ENCODE results near the gene SLC25A22. TPM values are rescaled to one million over a fixed set of nuclear protein-coding genes. Genes with fewer than 3 reads are reported as not detected.

The SLC25A22 gene
- total RNA-seq, 1 donor from 2014 or later, result 20.9 TPM

DNA sequence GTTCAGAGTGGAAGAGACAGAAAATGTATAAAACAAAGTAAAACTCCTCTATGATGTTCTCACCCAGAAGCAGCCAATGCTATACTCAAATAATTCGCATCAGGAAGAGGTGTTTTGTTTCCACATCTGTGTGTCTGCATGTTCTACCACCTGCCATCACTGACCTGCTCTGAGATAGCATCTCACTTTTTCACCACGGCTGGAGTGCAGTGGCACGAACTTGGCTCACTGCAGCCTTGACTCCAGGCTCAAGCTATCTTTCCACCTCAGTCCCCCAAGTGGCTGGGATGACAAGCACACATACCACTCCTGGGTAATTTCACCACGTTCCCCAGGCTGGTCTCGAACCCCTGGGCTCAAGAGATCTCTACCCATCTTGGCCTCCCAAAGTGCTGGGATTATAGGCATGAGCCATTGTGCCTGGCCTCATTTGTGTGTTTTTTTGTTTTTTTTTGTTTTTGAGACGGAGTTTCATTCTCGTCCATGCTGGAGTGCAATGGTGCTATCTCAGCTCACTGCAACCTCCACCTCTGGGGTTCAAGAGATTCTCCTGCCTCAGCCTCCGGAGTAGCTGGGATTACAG lies 36.5 kb downstream of the SLC25A22 start:
- DNase-seq (ENCODE audit: extremely low read depth, low read depth, low spot score), result no peak

DNA sequence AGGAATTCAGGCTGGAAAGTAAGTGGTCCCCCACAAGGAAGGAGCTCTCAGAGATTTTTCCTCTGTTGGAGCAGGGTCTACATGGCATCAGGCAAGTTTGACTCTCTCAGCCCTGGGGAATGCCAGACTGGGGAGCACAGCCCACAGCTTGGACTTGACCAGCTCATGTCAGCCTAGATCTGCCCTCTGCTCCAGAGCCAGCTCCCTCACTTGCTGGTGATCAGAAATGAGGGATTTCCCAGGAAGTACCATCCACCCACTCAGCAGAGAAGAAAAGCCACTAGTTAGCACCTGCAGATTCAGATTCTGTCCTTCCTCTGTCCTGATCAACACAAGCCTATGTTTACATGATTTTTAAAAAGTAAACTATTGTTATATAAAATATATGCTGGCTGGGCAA lies 37.8 kb downstream of the SLC25A22 start:
- no peak for DNase-seq (ENCODE audit: extremely low read depth, low read depth, low spot score)

DNA sequence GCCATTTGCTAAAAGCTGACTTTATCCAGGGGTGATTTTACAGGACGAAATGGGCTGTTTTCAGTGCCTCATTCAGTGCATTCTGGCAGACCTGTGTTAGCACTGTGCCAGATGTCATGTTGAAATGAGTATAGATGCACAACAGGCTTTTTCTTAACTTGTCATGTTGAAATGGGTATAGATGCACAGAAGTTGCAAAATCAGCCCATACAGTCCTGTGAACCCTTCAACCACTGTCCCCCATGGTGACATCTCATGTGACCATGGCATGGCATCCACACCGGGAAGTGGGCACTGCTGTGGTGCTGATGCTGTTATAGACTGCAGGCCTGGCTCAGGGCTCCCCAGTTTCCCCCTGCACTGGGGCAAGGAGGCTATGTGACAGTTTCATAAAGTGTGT lies 48.4 kb downstream of the SLC25A22 start:
- no peak for DNase-seq (ENCODE audit: extremely low read depth, low read depth, low spot score)

DNA sequence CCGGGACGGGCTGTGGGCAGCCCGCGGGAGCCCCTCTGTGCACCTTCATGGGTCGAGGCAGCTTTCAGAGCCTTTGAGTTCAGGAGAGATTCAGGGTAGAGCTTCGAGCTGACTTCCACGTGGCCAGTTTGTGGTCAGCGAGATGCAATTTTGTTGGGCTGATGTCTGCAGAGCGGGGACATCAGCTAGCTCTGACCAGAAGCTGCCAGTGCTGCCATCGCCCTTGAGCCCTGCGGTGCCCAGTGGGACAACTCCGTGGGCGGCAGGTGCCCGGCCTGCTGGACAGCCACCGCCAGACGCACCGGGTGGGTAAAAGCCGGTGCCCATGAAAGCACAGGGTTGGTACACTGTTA lies 50.1 kb downstream of the SLC25A22 start:
- no peak for DNase-seq (ENCODE audit: extremely low read depth, low read depth, low spot score)

DNA sequence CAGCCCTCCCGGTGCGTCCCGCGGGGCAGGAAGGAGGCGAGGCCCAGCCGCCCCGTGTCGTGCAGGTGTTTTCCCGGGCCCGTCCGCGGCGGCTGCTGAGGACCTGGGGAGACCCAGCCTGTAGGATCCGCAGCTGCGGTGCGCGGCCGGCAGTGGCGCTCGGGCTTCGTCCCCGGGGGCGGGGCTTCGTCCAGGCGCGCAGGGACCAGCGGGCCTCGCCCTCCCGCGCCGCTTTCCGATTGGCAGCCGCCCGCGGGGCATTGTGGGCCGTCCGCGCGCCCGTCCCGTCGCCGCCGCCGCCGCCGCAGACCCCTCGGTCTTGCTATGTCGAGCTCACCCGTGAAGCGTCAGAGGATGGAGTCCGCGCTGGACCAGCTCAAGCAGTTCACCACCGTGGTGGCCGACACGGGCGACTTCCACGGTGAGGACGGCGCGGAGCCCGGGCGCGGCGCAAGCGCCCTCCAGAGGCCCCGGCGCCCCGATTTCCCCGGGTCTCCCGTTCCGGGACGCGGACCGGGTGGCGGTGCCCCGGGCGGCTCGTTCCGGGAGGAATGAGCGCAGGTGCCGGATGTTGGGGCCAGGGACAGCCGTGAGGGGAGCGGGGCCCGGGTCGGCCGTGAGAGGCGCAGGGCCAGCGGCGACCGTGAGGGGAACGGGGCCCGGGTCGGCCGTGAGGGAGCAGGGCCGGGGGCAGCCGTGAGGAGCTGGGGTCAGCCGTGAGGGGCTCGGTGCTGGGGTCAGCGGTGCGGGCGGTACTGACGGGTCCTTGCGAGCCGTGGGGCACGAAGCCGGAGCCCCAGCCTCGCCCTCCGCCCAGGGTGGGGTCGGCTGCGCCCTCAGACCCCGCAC lies 50.7 kb downstream of the SLC25A22 start, which contains the start of gene TALDO1:
TSS of gene TALDO1 (plus strand) at position 307 of the 849 bp plus-strand sequence. CDS start at position 325, 18 bp downstream.
- no peak for DNase-seq (ENCODE audit: extremely low read depth, low read depth, low spot score)

DNA sequence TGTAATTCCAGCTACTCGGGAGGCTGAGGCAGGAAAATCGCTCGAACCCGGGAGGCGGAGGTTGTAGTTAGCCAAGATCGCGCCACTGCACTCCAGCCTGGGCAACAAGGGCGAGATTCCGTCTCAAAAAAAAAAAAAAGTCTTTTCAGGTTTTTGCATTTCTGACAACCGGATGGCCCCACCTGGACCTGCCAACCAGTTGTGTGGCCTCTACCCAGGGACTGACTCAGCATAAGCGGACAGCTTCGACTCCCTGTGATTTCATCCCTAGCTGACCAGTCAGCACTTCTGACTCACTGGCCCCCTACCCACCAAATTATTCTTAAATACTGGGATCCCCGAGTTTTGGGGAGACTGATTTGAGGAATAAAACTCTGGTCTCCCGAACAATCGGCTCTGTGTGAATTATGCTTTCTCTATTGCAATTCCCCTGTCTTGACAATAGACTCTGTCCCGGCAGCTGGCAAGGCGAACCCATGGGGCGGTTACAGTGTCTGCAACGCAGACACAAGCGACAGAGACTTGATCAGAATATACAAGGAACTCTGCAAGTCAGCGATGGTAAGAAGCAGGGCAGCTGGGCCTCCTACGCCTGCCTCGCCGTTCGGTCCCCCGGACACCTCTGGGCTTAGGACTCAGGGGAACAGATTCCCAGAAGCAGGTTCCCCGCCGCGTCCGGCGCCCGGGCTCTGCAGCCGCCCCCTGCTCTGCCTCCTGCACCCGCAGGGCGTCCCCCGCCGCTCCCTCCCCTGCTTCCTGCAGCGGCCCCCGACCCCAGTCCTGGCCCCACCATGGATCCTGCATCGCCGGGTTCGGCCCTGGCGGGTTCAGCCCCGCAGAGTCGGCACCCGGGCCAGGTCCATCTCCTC lies 51.6 kb downstream of the SLC25A22 start:
- DNase-seq (ENCODE audit: extremely low read depth, low read depth, low spot score), result no peak

DNA sequence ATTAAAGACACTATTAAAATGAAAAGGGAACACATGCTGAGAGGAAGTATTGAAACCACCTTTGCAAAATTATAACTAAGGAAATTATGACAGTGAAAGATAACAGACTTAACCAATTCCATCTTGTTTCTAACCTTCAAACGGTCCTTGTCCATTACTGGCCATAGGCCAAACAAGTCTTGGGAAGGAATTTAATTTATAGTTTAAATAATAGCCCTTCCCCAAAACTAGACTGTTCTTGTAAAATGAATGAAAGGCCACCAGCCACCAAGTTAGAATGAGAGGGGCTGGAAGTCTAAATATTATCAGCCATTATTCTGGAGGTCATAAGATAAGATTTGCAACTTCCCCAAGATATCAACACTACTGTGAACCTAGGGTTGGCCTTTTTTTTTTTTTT lies 52.7 kb downstream of the SLC25A22 start:
- no peak for DNase-seq (ENCODE audit: extremely low read depth, low read depth, low spot score)

DNA sequence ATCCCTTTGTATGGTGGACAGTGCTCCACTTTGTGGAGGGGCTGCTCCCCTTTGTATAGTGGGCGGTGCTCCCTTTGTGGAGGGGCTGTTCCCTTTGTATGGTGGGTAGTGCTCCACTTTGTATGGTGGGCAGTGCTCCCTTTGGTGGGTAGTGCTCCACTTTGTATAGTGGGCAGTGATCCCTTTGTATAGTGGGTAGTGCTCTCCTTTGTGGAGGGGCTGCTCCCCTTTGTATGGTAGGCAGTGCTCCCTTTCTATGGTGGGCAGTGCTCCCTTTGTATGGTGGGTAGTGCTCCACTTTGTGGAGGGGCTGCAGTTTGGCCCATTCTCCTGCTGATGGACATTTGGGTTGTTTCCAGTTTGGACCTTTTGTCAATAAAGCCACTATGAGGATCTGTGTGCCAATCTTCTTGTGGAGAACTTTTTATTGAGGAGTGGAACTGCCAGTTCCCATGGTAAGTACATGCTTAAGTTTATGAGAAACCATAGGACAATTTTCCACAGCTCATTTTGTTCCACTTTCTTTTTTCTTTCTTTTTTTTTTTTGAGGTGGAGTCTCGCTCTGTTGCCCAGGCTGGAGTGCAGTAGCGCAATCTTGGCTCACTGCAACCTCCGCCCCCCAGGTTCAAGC lies 55.4 kb downstream of the SLC25A22 start:
- DNase-seq (ENCODE audit: extremely low read depth, low read depth, low spot score), result no peak

DNA sequence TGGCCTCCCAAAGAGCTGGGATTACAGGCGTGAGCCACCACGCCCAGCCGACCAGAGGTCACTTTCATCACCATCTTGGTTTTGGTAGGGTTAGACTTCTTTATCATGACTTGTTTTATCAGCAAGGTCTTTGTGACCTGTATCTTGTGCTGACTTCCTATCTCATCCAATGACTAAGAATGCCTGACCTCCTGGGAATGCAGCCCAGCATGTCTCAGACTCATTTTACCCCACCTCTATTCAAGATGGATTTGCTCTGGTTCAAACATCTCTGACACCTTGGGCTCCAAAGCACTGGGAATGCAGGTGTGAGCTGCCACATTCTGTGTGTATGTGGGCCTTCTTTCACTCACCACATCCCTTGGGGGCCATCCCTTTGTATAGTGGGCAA lies 55.9 kb downstream of the SLC25A22 start:
- DNase-seq (ENCODE audit: extremely low read depth, low read depth, low spot score), result no peak

Other genes with a start within 250 kb of the SLC25A22 start
- gene LMNTD2, start 237.5 kb downstream of the SLC25A22 start, total RNA-seq, result 1.3 and 3.3 TPM in 2 replicates
- 17.6 and 24.2 TPM in 2 replicates for gene RASSF7, start 237.3 kb downstream of the SLC25A22 start, total RNA-seq
- gene PHRF1, start 221.8 kb downstream of the SLC25A22 start, total RNA-seq, result 22.4 and 46.5 TPM in 2 replicates
- 22.8 and 66.5 TPM in 2 replicates for gene IRF7, start 182.3 kb downstream of the SLC25A22 start, total RNA-seq
- not detected in 2 replicates for gene CDHR5, start 173.3 kb downstream of the SLC25A22 start, total RNA-seq
- not detected in 2 replicates for gene SCT, start 171.1 kb downstream of the SLC25A22 start, total RNA-seq
- gene DRD4, start 161.0 kb downstream of the SLC25A22 start, total RNA-seq, result not detected in 2 replicates
- gene DEAF1, start 103.1 kb downstream of the SLC25A22 start, total RNA-seq, result 58.0 and 59.3 TPM in 2 replicates
- gene TMEM80, start 102.5 kb downstream of the SLC25A22 start, total RNA-seq, result 25.1 and 25.3 TPM in 2 replicates
- 18.1 and 20.0 TPM in 2 replicates for gene EPS8L2, start 92.0 kb downstream of the SLC25A22 start, total RNA-seq
- gene TALDO1, start 50.8 kb downstream of the SLC25A22 start, total RNA-seq, result 224 and 252 TPM in 2 replicates
- gene GATD1, start 20.8 kb downstream of the SLC25A22 start, total RNA-seq, result 37.6 and 47.2 TPM in 2 replicates
- 0.58 and 0.78 TPM in 2 replicates for gene CEND1, start 8.2 kb downstream of the SLC25A22 start, total RNA-seq
- gene PIDD1, start 7.0 kb upstream of the SLC25A22 start, total RNA-seq, result 27.4 and 47.9 TPM in 2 replicates
- 621 and 670 TPM in 2 replicates for gene RPLP2, start 11.7 kb upstream of the SLC25A22 start, total RNA-seq
- gene PNPLA2, start 20.6 kb upstream of the SLC25A22 start, total RNA-seq, result 27.4 and 58.0 TPM in 2 replicates
- 13.5 and 19.4 TPM in 2 replicates for gene CRACR2B, start 29.6 kb upstream of the SLC25A22 start, total RNA-seq
- 569 and 728 TPM in 2 replicates for gene CD151, start 34.7 kb upstream of the SLC25A22 start, total RNA-seq
- gene POLR2L, start 44.2 kb upstream of the SLC25A22 start, total RNA-seq, result 125 and 145 TPM in 2 replicates
- gene TSPAN4, start 44.6 kb upstream of the SLC25A22 start, total RNA-seq, result 121 and 134 TPM in 2 replicates
- 83.5 and 87.7 TPM in 2 replicates for gene CHID1, start 112.5 kb upstream of the SLC25A22 start, total RNA-seq
- 93.7 and 129 TPM in 2 replicates for gene AP2A2, start 127.6 kb upstream of the SLC25A22 start, total RNA-seq
- gene MUC6, start 238.4 kb upstream of the SLC25A22 start, total RNA-seq, result not detected in 2 replicates